HuH-7 (cell line): Measurements from ENCODE around the gene TXK.
"Not testable (repeated sequence)": the region's sequence is repeated elsewhere in the genome, so short reads cannot be mapped to it uniquely, and the experiment has no call there.

Experiments
- DNase-seq: peaks from one replicate; pipeline ENCODE4 v3.0.0; 2011; ENCODE audit warnings: low spot score

The TXK gene

DNA sequence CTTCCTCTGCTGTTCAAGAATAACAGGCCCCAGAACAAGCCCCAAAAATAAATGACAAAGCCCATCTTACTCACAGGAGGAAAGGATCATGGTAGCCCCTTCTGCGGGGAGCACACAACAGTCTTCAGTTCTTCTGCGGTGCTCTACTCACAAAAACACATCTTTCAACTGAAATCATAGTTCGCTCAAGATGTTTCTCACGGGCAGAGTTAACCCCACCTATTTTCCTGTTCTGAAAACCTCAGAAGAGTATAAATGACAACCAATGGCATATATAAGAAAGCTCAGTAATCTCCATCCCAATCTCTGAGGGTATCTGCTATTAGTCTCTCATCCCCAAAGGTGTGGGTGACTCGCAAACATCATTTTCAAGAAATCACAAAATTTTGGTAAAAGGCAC is at the start of gene TXK:
TSS of gene TXK (minus strand) at position 170 of the 400 bp plus-strand sequence. CDS start at position 90, 80 bp downstream.
- no peak for DNase-seq

- no peak for DNase-seq
Observed at GRCh38 chr4:48180234-48180633, 46.2 kb upstream of the TXK start.

GRCh38 chr4:48178931-48179330 is 44.9 kb upstream of the TXK start:
- DNase-seq: no peak

- no peak for DNase-seq
Observed at GRCh38 chr4:48175806-48176205, 41.8 kb upstream of the TXK start.

GRCh38 chr4:48175328-48175727 is 41.3 kb upstream of the TXK start:
- no peak for DNase-seq

- no peak for DNase-seq
Observed at GRCh38 chr4:48173056-48173991, 39.3 kb upstream of the TXK start.

DNA sequence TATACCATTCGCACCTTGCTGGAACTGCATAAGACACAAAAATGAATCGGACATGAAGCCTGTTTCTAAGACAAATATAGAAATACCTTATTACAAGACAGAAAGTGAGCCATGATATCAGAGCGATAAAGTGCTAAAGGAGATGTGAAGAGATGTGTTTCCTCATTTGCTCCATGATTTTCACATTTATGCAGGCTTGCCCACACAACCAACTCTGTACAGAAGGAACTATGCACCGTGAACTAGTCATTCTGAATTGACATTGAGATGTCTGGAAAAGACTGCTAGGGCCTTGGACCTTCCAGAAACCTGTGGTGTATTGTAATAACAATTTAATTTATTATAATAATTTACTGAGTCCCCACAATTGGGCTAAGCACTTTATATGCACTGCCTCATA is 38.6 kb upstream of the TXK start:
- no peak for DNase-seq

DNA sequence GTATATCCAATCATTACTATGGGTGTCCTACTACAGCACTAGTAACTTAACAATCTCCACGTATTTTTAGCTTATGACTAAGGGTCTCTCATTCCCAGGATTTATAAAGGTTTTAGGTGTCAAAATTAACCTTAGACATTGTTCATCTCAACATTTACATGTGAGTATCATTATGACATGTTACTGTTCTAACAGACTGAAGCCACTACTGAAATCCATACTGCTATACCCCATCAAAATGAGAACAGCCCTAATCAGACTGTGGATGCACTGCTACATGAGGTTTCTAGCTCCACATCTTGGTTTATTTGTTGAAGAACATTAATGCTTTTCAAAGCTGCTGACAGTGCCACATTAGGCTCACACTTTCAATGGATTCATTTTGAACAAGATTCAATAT is 35.6 kb upstream of the TXK start:
- no peak for DNase-seq

GRCh38 chr4:48167538-48168263 is 33.7 kb upstream of the TXK start:
- DNase-seq: no peak

- DNase-seq: not testable (repeated sequence)
Observed at GRCh38 chr4:48164561-48164960, 30.5 kb upstream of the TXK start.

DNA sequence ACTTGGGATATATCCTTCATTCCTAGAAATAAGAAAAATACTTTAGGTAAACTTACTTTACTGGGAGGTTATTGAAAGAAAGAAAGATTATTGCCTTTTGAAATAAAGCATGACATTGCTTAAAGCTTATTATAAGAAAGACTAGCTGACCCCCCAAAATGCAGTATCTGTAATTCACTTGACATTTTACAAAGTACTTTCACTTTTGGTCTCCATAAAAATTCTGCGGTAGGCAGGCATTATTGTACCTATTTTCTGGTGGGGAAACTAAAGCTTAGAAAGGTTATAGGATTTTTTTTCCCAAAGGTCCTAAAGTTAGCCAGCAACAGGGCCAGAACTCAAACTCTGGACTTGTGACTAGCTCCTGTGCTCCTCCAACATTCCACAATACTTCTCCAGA is 29.7 kb upstream of the TXK start:
- no peak for DNase-seq

DNA sequence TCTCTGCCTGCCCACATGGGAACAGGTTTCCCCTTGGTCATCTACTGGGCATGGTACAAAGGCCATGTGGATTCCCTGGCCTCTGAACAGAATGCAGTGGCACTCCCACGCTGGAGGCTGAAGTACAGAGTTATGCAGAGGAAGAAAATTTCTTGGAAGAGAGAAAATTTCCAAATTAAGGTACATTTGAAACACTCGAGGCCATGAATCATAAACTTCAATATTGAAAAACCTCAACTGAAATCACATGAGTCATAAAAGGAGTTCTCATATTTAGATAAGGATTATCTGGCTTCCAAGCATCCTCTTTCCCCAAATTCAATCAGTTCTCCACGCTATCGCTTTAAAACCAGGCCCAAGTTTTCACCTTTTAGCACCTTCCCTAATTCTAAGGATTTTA is 28.1 kb upstream of the TXK start:
- no peak for DNase-seq

DNA sequence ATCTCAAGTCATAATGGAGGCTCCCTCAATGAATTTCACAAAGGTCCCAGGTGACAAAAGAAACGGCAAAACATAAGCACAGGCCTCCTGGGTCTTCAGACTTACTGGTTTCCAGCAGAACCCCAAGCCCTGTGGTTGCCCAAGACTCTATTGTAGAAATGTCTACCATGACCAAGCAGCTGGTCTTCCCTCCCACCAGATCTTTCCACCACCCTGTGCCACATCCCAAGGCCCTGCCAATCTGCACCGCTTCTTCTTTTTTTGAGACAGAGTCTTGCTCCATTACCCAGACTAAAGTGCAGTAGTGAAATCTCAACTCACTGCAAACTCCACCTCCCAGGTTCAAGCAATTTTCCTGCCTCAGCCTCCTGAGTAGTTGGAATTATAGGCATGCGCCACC is 23.2 kb upstream of the TXK start:
- no peak for DNase-seq

DNA sequence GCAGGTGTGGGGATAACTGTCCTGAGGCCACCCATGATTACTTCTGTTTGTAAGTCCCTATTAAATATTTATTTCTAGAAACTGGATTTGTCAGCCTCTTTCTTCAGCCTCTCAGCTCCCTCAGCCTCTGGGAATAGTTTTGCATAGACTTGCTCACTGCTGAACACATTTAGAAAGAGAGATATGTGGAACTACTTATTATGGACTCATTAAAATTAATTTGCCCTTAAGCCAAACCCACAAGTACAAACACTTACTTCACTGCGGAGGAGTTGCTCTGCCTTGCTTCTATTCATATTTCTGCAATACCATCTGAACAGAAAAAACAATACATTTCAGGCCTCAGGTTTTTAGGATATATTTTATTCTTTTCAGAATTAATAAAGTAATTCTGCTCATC is 22.4 kb upstream of the TXK start:
- DNase-seq: no peak

- no peak for DNase-seq
Observed at GRCh38 chr4:48153791-48154550, 19.9 kb upstream of the TXK start.

- no peak for DNase-seq
Observed at GRCh38 chr4:48152259-48152658, 18.2 kb upstream of the TXK start.

- DNase-seq: no peak
Observed at GRCh38 chr4:48149827-48150370, 15.8 kb upstream of the TXK start.

GRCh38 chr4:48147621-48148020 is 13.6 kb upstream of the TXK start:
- no peak for DNase-seq

DNA sequence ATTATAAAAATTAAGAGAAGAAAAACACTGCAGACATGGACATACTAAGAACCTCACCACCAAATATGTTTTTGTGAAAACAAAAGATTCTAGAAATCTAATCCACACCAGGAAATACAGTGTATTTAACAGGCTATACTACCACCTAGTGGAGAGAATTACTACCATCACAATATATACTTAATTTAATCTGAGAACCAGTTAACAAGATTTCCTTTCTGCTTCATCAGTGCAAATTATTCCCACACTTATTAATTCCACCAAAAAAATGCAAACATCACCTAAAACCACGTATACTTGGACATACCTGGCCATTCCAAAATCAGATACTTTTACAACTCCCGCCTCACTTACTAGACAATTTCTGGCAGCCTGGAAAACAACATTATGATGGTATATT is 7.0 kb upstream of the TXK start:
- peak; percentile 20 for DNase-seq

DNA sequence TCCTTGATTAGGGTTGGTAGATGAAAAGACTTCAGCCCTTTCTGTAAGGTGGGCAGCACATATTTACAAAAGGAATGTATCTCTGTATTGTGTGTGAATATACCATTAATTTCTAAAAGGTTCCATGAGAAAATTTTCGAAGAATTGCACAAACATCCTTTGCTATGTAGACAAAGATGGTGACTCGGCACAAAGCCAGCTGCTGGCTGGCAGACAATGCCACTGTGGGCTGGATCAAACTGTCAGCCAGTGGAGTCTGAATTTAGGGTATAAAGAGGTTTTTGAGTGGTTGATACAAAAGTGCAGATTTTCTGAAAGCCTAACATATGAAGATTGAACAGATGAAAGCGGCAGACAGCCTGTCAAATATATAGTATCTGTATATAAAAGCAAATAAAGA is 5.6 kb upstream of the TXK start:
- DNase-seq: no peak

- no peak for DNase-seq
Observed at GRCh38 chr4:48138936-48139335, 4.9 kb upstream of the TXK start.

- DNase-seq: no peak
Observed at GRCh38 chr4:48138511-48138910, 4.5 kb upstream of the TXK start.
